GM19238 (cell line): ENCODE results near the gene ENTHD1.

Experiments
- DNase-seq: peaks from one replicate; pipeline ENCODE4 v3.0.0; 2011; ENCODE audit warnings: low spot score; ENCODE audit not compliant: insufficient read length

Gene ENTHD1

GRCh38 chr22:39718206-39718605 is 175.4 kb downstream of the ENTHD1 start:
- no peak for DNase-seq

GRCh38 chr22:39717099-39717498 is 176.5 kb downstream of the ENTHD1 start:
- DNase-seq, result no peak

DNA sequence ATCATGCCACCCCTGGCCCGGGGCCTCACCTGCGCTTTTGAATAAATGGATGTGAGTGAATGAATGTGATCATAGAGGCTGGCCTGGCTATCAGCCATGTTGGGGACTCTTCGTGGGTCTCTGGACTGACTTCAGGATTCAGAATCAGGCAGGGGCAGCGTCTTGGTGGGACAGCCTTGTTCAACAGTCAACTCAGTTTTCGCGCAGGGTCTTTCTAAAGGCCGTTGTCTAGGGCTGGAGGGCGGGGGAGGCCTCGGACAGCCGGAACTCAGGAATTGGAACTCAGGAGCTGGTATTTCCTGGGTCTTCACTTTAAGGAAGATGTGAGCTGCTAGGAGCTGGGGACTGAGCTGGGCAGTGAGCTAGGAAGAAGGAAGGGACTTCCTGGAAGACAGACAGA is 177.0 kb downstream of the ENTHD1 start:
- no peak for DNase-seq

- DNase-seq, result no peak
Measured at GRCh38 chr22:39715778-39716495, 177.6 kb downstream of the ENTHD1 start.

DNA sequence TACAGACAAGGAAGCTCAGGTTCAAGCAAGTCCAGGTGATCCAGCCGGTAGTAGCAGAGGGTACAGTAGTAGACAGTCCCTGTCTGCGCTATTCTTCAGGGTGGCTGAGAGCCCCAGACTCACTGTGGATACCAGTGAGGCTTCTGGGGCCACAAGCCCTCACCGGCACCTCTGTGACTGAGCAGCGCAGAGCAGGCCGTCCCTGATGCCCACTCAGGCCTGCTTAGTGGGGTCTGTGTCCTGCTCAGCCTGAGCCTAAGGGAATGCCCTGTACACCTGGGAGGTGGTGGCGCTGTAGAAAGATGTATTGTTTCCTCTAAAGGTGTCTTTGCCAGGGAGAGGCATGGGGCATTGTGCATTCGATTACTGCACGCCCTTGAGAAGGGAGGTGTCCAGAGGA is 179.2 kb downstream of the ENTHD1 start:
- no peak for DNase-seq

GRCh38 chr22:39713799-39714290 is 179.7 kb downstream of the ENTHD1 start:
- no peak for DNase-seq

GRCh38 chr22:39712751-39713525 is 180.6 kb downstream of the ENTHD1 start:
- no peak for DNase-seq

DNA sequence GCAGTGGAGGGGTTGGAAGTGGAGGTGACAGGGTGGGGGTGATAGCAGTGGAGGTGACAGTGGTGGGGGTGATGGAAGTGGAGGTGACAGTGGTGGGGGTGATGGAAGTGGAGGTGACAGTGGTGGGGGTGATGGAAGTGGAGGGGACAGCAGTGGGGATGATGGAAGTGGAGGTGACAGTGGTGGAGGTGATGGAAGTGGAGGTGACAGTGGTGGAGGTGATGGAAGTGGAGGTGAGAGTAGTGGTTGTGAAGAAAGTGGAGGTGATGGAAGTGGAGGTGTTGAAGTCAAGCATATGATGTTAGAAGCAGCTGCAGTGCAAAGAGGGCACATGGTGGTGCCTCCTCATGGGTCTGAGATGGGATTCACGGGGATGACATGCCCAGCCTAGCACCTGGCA is 181.5 kb downstream of the ENTHD1 start:
- no peak for DNase-seq

GRCh38 chr22:39710380-39711150 is 183.0 kb downstream of the ENTHD1 start:
- DNase-seq, result no peak

DNA sequence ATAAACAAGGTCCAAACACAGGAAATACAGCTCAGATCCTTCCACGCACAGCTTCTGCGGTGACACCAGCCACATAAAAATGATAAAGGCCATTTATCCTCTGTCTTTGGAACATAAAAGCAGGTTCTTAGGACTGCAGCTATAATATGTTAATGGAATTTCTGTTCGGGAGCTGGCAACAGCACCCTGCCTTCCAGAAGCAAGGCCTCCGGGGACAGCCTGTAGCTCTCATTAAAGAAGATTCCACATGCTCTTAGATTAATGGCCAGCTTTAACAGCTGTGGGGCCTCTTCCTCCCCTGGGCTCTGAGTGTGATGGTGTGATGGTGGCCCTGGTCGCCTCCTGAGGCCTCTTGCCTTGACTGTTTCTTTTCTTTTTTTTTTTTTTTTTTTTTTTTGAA is 185.7 kb downstream of the ENTHD1 start:
- DNase-seq, result no peak

GRCh38 chr22:39707351-39707750 is 186.2 kb downstream of the ENTHD1 start:
- DNase-seq, result no peak

- DNase-seq, result no peak
Measured at GRCh38 chr22:39706376-39707140, 187.0 kb downstream of the ENTHD1 start.

- no peak for DNase-seq
Measured at GRCh38 chr22:39705386-39705785, 188.2 kb downstream of the ENTHD1 start.

- DNase-seq, result no peak
Measured at GRCh38 chr22:39703928-39704639, 189.5 kb downstream of the ENTHD1 start.

GRCh38 chr22:39703091-39703490 is 190.5 kb downstream of the ENTHD1 start:
- DNase-seq, result no peak

DNA sequence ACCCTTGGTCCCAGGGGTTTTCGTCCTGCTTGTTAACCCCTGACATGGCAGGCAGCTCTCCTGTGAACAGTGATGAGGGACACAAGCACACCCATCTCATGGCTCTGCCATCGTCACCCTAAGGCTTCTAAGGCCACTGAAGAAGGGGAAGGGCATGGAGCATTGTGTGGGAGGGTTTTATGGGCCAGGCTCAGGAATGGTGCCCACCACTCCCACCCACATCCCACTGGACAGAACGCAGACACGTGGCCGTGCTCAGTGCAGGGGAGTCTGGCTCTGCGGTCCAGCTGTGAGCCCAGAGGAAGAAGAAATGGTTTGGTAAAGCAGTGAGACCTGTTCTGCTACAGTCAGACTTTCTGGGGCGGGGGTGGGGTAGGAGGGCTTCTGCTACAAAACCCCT is 193.0 kb downstream of the ENTHD1 start:
- no peak for DNase-seq

GRCh38 chr22:39699631-39700360 is 193.8 kb downstream of the ENTHD1 start:
- no peak for DNase-seq

DNA sequence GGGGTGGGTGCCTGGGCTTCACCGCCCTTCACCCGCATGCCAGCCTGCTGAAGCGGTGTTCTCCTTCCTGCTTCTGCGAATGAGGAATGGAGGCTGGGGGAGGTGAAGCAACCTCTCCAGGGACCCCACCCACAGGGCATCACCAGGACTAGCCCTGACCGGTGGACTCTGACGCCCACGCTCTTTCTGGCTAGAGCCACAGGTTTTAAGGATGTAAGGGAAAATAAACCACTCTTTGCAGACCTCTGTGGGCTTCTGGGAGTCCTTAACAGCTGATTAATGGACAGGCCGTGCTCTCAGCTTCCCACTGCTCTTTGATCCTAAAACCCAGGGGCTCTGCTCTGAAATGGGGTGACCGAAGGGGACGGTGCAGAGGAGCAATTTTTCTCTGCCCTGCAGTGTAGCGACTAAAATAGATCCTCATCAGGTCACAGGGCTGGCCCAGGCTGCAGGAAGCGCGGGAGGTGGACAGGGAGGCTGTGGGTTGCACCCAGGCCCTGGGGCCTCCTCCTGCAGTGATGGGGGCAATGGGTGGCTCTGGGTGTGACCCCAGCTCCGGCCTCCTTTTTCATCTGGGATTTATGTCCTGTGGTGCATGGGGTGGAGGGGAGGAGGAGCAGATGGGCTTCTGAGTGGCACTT is 195.7 kb downstream of the ENTHD1 start:
- no peak for DNase-seq

DNA sequence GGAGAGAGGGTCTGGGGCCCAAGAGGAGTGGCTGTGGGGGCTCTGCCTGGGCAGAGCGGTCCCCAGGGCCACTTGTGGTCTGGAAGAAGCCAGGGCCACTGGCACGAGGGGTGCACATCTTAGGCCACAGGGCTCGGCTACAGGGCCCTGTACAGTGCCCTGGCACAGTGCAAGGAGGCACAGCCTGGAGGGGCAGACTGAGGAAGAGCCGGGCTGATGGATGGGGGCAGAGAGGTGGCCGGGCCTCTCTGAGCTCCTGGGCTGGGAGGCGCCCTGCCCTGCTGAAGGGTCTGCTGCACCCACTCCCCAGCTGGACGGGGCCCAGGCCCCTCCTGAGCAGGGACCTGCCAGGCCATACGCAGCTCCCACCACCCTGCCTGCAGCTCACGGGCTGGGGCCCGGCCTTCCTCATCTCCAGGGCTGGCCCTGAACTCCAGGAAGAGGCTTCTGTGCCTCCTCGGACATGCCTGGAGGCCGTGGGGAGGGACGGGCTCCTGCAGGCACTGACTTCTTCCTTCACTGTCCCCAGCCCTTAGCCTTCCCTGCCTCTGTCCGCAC is 199.5 kb downstream of the ENTHD1 start:
- DNase-seq, result no peak
